Epithelial cell of alveolus of lung (primary cell): ENCODE results near the gene SMIM31. TPM values are rescaled to one million over a fixed set of nuclear protein-coding genes. Genes with fewer than 3 reads are reported as not detected.

ENCODE experiments used
- total RNA-seq: library from RNA; depleted of rRNA; stranded (reverse); fragments of >200 nt; gene quantifications from 2 replicates; pipeline ENCODE4 v1.2.1, GENCODE V29; 2015

The SMIM31 gene
- total RNA-seq, result not detected in 2 replicates

DNA sequence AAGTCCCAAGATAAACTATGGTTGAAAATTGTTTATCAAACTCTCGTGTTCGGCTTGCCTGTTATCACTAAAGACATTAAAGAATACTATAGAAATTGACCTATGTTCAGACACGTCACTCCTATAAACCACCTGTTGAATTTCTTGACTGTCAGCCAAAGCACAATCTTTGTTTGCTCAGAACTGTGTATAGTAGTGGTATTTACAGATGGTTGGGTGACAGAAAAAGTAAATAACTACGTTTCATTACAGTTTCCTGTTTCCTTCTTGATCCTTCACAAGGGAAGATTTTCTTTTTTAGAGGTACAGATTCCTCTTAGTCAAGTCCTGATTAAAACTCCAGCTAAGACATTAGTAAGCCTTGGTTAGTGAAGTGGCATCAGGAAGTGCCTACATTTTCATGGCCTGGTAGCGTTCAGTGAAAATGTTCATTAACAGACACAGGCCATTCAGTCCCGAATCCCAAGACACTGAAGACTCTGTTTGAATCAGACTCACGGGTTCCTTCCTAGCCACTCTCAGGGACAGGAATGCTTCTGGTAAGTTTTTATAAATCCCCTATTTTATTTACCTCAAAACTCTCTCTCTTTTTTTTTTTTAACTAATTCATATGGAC, at the start of gene SMIM31:
TSS of gene SMIM31 (plus strand) at position 259 of the 616 bp plus-strand sequence. CDS start 16,313 bp downstream, outside the sequence.

Other genes starting within 250 kb of the SMIM31 start
- gene APELA, start 123.0 kb downstream of the SMIM31 start, total RNA-seq, result not detected in 2 replicates
- gene TRIM61, start 223.5 kb downstream of the SMIM31 start, total RNA-seq, result 2.5 and 2.7 TPM in 2 replicates